Measurements from ENCODE around the gene MICA.

DNA sequence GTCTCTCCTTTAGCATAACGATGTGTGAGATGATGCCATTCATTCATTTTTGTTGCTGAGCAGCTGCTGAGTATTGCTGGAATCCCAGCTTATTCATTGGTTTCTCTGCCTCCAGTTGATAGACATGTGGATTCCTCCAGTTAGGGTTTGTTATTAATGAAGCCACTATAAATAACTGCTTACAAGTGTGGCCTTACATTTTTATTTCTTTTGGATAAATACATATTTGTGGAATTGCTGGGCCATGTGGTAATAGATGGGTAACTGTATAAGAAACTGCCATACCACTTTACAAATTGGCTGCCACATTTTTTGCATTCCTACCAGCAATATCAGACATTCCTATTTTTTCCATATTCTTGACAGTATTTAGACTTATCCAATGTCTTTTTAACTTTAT is 43.8 kb upstream of the MICA start:
- TF ChIP-seq POLR2AphosphoS5 (IDR thresholded peaks at IDR 0.05) (no peak), EP300 (IDR thresholded peaks at IDR 0.05) (no peak)
- TF ChIP-seq, protein P1, sequence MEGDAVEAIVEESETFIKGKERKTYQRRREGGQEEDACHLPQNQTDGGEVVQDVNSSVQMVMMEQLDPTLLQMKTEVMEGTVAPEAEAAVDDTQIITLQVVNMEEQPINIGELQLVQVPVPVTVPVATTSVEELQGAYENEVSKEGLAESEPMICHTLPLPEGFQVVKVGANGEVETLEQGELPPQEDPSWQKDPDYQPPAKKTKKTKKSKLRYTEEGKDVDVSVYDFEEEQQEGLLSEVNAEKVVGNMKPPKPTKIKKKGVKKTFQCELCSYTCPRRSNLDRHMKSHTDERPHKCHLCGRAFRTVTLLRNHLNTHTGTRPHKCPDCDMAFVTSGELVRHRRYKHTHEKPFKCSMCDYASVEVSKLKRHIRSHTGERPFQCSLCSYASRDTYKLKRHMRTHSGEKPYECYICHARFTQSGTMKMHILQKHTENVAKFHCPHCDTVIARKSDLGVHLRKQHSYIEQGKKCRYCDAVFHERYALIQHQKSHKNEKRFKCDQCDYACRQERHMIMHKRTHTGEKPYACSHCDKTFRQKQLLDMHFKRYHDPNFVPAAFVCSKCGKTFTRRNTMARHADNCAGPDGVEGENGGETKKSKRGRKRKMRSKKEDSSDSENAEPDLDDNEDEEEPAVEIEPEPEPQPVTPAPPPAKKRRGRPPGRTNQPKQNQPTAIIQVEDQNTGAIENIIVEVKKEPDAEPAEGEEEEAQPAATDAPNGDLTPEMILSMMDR (IDR thresholded peaks at IDR 0.05): no peak
